DMS114 treated with DMSO at 0.1 percent for 48 hours (cell line): ENCODE results near the gene SYPL2.

ENCODE experiments used
- DNase-seq: peaks from one replicate; lab custom pipeline; 2025; ENCODE audit not compliant: unreplicated experiment; lab: John Stamatoyannopoulos, UW

SYPL2 gene

GRCh38 chr1:109513110-109513710 lies 46.9 kb downstream of the SYPL2 start:
- no peak for DNase-seq

- no peak for DNase-seq
Observed at GRCh38 chr1:109514846-109515245, 48.5 kb downstream of the SYPL2 start.

GRCh38 chr1:109516872-109517271 lies 50.5 kb downstream of the SYPL2 start:
- DNase-seq, result no peak

- DNase-seq, result no peak
Observed at GRCh38 chr1:109517337-109517736, 51.0 kb downstream of the SYPL2 start.

- no peak for DNase-seq
Observed at GRCh38 chr1:109521002-109521951, 54.9 kb downstream of the SYPL2 start.

- DNase-seq, result no peak
Observed at GRCh38 chr1:109522026-109522425, 55.7 kb downstream of the SYPL2 start.

- DNase-seq, result no peak
Observed at GRCh38 chr1:109523706-109524105, 57.4 kb downstream of the SYPL2 start.

- DNase-seq, result no peak
Observed at GRCh38 chr1:109527098-109527811, 60.9 kb downstream of the SYPL2 start.

GRCh38 chr1:109527846-109528695 lies 61.7 kb downstream of the SYPL2 start:
- DNase-seq, result no peak

GRCh38 chr1:109528712-109529111 lies 62.4 kb downstream of the SYPL2 start:
- no peak for DNase-seq

GRCh38 chr1:109529881-109530456 lies 63.6 kb downstream of the SYPL2 start:
- no peak for DNase-seq

GRCh38 chr1:109530457-109531087 lies 64.2 kb downstream of the SYPL2 start:
- DNase-seq, result no peak

- DNase-seq, result no peak
Observed at GRCh38 chr1:109531380-109531779, 65.0 kb downstream of the SYPL2 start.
